ENCODE data around the gene HLA-DMB. TPM values are rescaled to one million over a fixed set of nuclear protein-coding genes. Genes with fewer than 3 reads are reported as not detected.

HLA-DMB gene
- total and polyA plus RNA-seq, 2 experiments from 2014 or later, result not detected

DNA sequence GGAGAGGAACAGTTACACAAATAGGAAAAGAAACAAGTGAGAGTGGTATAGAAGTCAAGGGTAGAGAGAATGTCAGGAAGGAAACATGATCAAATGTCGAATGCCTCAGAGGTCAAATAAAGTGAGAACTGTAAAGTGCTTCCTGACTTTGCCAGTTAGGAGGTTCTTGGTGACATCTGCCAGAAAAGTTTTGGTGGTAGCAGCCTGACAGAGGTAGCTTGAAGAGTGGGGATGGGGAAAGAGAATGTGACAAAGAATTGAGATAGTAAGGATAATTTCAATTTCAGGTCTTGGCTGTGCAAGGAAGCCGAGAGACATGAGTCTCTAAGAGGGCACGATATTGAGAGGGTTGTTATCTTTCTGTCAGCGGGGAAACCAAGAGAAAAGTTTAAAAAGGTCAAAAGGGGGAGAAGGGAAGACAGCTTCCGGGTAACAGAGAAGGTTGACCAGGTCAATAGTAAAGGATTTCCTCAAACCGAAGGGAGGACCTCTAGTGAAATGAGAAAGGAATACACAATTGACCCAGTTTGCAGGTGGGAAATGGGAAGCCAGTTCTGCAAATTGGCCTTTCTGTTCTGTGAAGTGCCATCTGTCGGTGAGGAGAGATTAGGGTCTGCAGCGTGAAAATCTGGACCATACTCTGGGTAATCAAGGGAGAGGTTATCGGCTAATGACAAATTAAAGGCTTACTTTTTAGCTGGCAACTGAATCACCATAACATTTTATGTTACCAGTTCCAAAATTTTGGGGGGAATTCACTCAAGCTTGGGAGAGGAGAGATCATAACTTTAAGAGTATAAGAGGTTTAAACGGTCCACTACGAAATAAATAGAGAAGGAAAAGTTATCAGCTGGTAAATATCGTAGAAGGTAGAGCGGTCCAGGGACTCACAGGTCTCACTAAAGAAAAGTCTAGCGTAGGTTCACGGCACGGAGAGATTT lies 26.6 kb upstream of the HLA-DMB start:
- WGBS, 2 experiments (ENCODE audit: low coverage in 1 of 2, low lambda C conversion rate in 2 of 2, missing lambda C conversion rate in 2 of 2), result 5% methylated on average over 16 of the region's 16 CpGs
- Histone ChIP-seq H3K9ac (peak overlapping the region; percentile 99), H3K79me2 (ENCODE audit: insufficient read depth) (peaks cover 62% of the 10 kb centered on the region), H3K9me3 (ENCODE audit: low read depth) (no peaks in the 10 kb centered on the region), H3K27me3 (replicated peaks; ENCODE audit: insufficient read depth) (no peaks in the 10 kb centered on the region), H3K9me2 (ENCODE audit: insufficient read depth) (no peaks in the 10 kb centered on the region), H3K4me2 (ENCODE audit: unreplicated experiment) (peak overlapping the region; percentile 99), H3K4me1 (ENCODE audit: insufficient read depth) (peaks cover 20% of the 10 kb centered on the region), H4K20me1 (ENCODE audit: insufficient read depth) (peaks cover under 1% of the 10 kb centered on the region; the same call in 1 of the 2 replicates), H3K27ac (peak overlapping the region; percentile 100), H3K4me3 (peak overlapping the region; percentile 87), H3K36me3 (ENCODE audit: low read depth) (no peaks in the 10 kb centered on the region; the same call in 1 of the 2 replicates), H2AFZ (peak overlapping the region; percentile 68), H3F3A (ENCODE audit: insufficient read depth) (peaks cover 16% of the 10 kb centered on the region)
- in situ Hi-C loops (cut with MboI), result no loop called here
- TF ChIP-seq EZH2phosphoT487 (IDR thresholded peaks at IDR 0.05; ENCODE audit: insufficient read depth, low read depth), result no peak
- no peak for TF ChIP-seq EZH2 (IDR thresholded peaks at IDR 0.05; ENCODE audit: insufficient read depth, poor library complexity, severe bottlenecking)
- peak; percentile 58 for DNase-seq

DNA sequence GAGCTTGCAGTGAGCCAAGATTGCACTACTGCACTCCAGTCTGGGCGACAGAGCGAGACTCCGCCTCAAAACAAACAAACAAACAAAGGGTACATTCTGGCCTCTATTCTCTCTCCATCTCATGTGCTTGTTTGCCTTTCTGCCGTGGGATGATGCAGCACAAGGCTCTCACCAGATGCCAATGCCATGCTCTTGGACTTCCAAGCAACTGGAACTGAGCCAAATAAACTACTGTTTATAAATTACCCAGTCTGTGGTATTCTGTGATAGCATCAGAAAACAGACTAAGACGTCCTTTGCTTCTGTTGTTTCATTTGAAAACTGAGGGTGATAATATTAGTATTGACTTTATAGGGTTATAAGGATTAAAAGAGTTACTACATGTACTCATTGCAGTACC lies 23.9 kb upstream of the HLA-DMB start:
- Histone ChIP-seq H2AFZ (no peak overlapping the region), H3K9ac (no peak overlapping the region), H3K79me2 (ENCODE audit: insufficient read depth) (peaks cover 76% of the 10 kb centered on the region), H3K27ac (no peak overlapping the region), H3K4me3 (no peak overlapping the region), H4K20me1 (ENCODE audit: insufficient read depth) (no peaks in the 10 kb centered on the region), H3K36me3 (ENCODE audit: low read depth) (no peaks in the 10 kb centered on the region), H3K27me3 (replicated peaks; ENCODE audit: insufficient read depth) (no peaks in the 10 kb centered on the region), H3F3A (ENCODE audit: insufficient read depth) (peaks cover 12% of the 10 kb centered on the region; the same call in 1 of the 2 replicates), H3K4me2 (ENCODE audit: unreplicated experiment) (no peak overlapping the region), H3K9me2 (ENCODE audit: insufficient read depth) (no peaks in the 10 kb centered on the region), H3K4me1 (ENCODE audit: insufficient read depth) (peaks cover 20% of the 10 kb centered on the region), H3K9me3 (ENCODE audit: low read depth) (no peaks in the 10 kb centered on the region)
- TF ChIP-seq EZH2 (IDR thresholded peaks at IDR 0.05; ENCODE audit: insufficient read depth, poor library complexity, severe bottlenecking) (no peak), EZH2phosphoT487 (IDR thresholded peaks at IDR 0.05; ENCODE audit: insufficient read depth, low read depth) (no peak)
- in situ Hi-C loops (cut with MboI), result no loop called here
- no peak for DNase-seq
- WGBS, 2 experiments (ENCODE audit: low coverage in 1 of 2, low lambda C conversion rate in 2 of 2, missing lambda C conversion rate in 2 of 2), result 77 to 82% methylated on average over 5 of the region's 5 CpGs

DNA sequence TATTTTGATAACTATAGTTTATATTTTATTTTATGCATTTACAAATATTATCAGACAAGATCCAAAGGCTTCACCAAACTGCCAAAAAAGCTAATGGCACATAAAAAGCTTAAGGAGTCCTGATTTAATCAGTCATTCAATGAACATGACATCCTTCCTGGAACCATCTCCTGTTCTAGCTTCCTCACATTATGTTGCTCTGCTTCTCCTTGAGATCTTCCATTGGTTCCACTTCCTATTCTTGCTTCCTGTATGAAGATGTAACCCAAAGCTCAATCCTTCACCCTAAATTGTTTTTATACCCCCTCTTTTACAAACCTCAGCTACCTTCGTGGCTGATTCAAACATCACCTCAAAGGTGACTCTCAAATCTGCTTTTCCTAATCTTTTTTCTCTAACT lies 23.0 kb upstream of the HLA-DMB start:
- H3K4me2 ChIP-seq (ENCODE audit: unreplicated experiment), result no peak overlapping the region
- no peaks in the 10 kb centered on the region for H4K20me1 ChIP-seq (ENCODE audit: insufficient read depth)
- H3K4me3 ChIP-seq, result no peak overlapping the region
- TF ChIP-seq EZH2 (IDR thresholded peaks at IDR 0.05; ENCODE audit: insufficient read depth, poor library complexity, severe bottlenecking), result no peak
- TF ChIP-seq EZH2phosphoT487 (IDR thresholded peaks at IDR 0.05; ENCODE audit: insufficient read depth, low read depth), result no peak
- peaks cover 20% of the 10 kb centered on the region for H3K4me1 ChIP-seq (ENCODE audit: insufficient read depth)
- WGBS, 2 experiments (ENCODE audit: low coverage in 1 of 2, low lambda C conversion rate in 2 of 2, missing lambda C conversion rate in 2 of 2), result 95 to 100% methylated on average over 1 of the region's 1 CpG
- in situ Hi-C loops (cut with MboI), result no loop called here
- peaks cover 12% of the 10 kb centered on the region; the same call in 1 of the 2 replicates for H3F3A ChIP-seq (ENCODE audit: insufficient read depth)
- no peak overlapping the region for H2AFZ ChIP-seq
- H3K27me3 ChIP-seq (replicated peaks; ENCODE audit: insufficient read depth), result no peaks in the 10 kb centered on the region
- no peaks in the 10 kb centered on the region for H3K36me3 ChIP-seq (ENCODE audit: low read depth)
- H3K9me2 ChIP-seq (ENCODE audit: insufficient read depth), result no peaks in the 10 kb centered on the region
- no peak overlapping the region for H3K27ac ChIP-seq
- no peak for DNase-seq
- H3K9ac ChIP-seq, result no peak overlapping the region
- H3K9me3 ChIP-seq (ENCODE audit: low read depth), result no peaks in the 10 kb centered on the region
- peaks cover 76% of the 10 kb centered on the region for H3K79me2 ChIP-seq (ENCODE audit: insufficient read depth)

DNA sequence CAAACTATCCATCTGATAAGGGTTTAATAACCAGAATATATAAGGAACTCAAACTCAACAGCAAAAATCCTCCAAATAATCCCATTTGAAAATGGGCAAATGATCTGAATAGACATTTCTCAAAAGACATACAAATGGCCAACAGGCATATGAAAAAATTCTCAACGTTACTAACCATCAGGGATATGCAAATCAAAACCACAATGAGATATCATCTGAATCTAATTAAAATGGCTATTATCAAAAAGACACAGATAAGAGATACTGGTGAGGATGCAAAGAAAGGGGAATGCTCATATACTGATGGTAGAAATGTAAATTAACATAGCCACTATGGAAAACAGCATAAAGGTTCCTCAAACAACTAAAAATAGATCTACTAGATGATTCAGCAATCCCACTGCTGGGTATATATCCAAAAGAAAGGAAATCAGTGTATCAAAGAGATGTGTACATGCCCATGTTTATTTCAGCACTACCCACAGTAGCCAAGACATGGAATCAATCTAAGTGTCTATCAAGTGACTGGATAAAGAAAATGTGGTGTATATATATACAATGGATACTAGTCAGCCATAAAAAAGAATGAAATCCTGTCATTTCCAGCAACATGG lies 21.5 kb upstream of the HLA-DMB start:
- Histone ChIP-seq H3K9ac (no peak overlapping the region), H3F3A (ENCODE audit: insufficient read depth) (peaks cover 7% of the 10 kb centered on the region; the same call in 1 of the 2 replicates), H3K27ac (no peak overlapping the region), H3K27me3 (replicated peaks; ENCODE audit: insufficient read depth) (no peaks in the 10 kb centered on the region), H3K9me3 (ENCODE audit: low read depth) (no peaks in the 10 kb centered on the region), H3K4me2 (ENCODE audit: unreplicated experiment) (no peak overlapping the region), H3K4me3 (no peak overlapping the region), H2AFZ (no peak overlapping the region), H3K9me2 (ENCODE audit: insufficient read depth) (no peaks in the 10 kb centered on the region), H3K4me1 (ENCODE audit: insufficient read depth) (peaks cover 19% of the 10 kb centered on the region), H3K79me2 (ENCODE audit: insufficient read depth) (peaks cover 67% of the 10 kb centered on the region), H3K36me3 (ENCODE audit: low read depth) (no peaks in the 10 kb centered on the region), H4K20me1 (ENCODE audit: insufficient read depth) (no peaks in the 10 kb centered on the region)
- DNase-seq, result no peak
- in situ Hi-C loops (cut with MboI), result no loop called here
- no peak for TF ChIP-seq EZH2 (IDR thresholded peaks at IDR 0.05; ENCODE audit: insufficient read depth, poor library complexity, severe bottlenecking)
- TF ChIP-seq EZH2phosphoT487 (IDR thresholded peaks at IDR 0.05; ENCODE audit: insufficient read depth, low read depth), result no peak
- WGBS, 2 experiments (ENCODE audit: low coverage in 1 of 2, low lambda C conversion rate in 2 of 2, missing lambda C conversion rate in 2 of 2), result 87% methylated on average over 1 of the region's 1 CpG
